ENCODE measurements around the gene PDIA3.

PDIA3 gene

DNA sequence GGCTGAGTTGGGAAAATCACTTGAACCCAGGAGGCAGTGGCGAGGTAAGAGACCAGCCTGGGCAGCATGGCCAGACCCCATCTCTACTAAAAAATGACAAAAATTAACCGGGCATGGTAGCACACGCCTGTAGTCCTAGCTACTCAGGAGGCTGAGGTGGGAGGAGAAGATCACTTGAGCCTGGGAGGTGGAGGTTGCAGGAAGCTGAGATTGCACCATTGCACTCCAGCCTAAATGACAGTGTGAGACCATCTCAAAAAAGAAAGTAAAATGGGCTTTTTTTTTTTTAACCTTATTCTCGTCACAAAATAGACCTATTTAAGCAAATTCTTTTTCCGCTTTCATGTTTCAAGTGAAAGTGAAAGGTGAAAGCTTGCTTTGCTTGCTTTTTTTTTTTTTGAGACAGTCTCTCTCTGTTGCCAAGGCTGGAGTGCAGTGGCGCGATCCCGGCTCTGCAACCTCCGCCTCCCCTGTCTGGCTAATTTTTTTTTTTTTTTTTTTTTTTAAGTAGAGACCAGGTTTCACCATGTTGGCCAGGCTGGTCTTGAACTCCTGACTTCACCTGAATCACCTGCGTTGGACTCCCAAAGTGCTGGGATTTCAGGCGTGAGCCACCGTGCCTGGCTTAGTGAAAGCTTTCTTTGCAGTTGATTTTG, 3.6 kb downstream of the PDIA3 start:
- Histone ChIP-seq H3K4me3 (ENCODE audit: low read depth, low read length) (no peak overlapping the region), H3K9me3 (ENCODE audit: control insufficient read depth, insufficient read depth, low read length) (no peaks in the 10 kb centered on the region), H3K9ac (ENCODE audit: low read depth, low read length) (no peak overlapping the region), H3K27ac (ENCODE audit: low read depth, low read length) (no peak overlapping the region), H3K4me1 (ENCODE audit: control insufficient read depth, insufficient read depth, low read length) (no peaks in the 10 kb centered on the region), H3K36me3 (ENCODE audit: control insufficient read depth, insufficient read depth, low read length) (peaks cover 51% of the 10 kb centered on the region), H3K27me3 (ENCODE audit: control insufficient read depth, insufficient read depth, low read length) (no peaks in the 10 kb centered on the region)

DNA sequence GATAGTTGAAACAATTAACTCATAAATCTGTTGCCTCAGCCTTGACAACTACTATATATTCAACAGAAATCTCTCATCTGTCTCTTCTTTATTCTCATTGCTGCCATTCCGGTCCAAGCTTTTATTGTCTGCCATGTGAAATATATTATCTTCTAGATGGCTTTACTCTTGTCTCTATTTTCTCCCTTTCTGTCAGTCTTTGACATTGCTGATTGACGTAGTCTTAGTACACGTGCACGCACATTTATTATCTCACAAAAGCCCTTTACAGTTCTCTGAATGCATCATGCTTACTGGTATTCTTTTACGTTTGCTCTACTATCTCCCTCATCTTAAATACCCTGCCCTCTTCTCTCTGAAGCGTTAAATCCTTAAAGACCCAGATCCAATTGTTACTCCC, 5.6 kb downstream of the PDIA3 start:
- Histone ChIP-seq H3K9me3 (ENCODE audit: control insufficient read depth, insufficient read depth, low read length) (no peaks in the 10 kb centered on the region), H3K36me3 (ENCODE audit: control insufficient read depth, insufficient read depth, low read length) (peaks cover 70% of the 10 kb centered on the region), H3K27ac (ENCODE audit: low read depth, low read length) (no peak overlapping the region), H3K27me3 (ENCODE audit: control insufficient read depth, insufficient read depth, low read length) (no peaks in the 10 kb centered on the region), H3K9ac (ENCODE audit: low read depth, low read length) (no peak overlapping the region), H3K4me3 (ENCODE audit: low read depth, low read length) (no peak overlapping the region), H3K4me1 (ENCODE audit: control insufficient read depth, insufficient read depth, low read length) (no peaks in the 10 kb centered on the region)

DNA sequence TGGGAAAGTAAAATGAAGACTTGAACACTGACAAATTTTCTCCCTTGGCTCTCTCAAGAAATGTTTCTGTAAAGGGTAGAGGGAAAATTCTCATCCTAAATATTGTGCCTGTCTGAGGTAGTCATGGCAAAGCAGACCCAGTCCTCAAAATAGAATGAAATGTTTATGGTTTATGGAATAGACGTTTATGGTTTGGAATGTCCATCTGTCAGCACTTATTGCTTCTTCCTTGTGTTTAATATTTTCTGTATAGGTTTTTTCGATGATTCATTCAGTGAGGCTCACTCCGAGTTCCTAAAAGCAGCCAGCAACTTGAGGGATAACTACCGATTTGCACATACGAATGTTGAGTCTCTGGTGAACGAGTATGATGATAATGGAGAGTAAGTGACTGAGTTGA, 16.6 kb downstream of the PDIA3 start:
- H3K27ac ChIP-seq (ENCODE audit: low read depth, low read length), result no peak overlapping the region
- H3K9me3 ChIP-seq (ENCODE audit: control insufficient read depth, insufficient read depth, low read length), result no peaks in the 10 kb centered on the region
- no peaks in the 10 kb centered on the region for H3K4me1 ChIP-seq (ENCODE audit: control insufficient read depth, insufficient read depth, low read length)
- H3K4me3 ChIP-seq (ENCODE audit: low read depth, low read length), result no peak overlapping the region
- H3K36me3 ChIP-seq (ENCODE audit: control insufficient read depth, insufficient read depth, low read length), result peaks cover 93% of the 10 kb centered on the region
- H3K9ac ChIP-seq (ENCODE audit: low read depth, low read length), result no peak overlapping the region
- H3K27me3 ChIP-seq (ENCODE audit: control insufficient read depth, insufficient read depth, low read length), result no peaks in the 10 kb centered on the region

DNA sequence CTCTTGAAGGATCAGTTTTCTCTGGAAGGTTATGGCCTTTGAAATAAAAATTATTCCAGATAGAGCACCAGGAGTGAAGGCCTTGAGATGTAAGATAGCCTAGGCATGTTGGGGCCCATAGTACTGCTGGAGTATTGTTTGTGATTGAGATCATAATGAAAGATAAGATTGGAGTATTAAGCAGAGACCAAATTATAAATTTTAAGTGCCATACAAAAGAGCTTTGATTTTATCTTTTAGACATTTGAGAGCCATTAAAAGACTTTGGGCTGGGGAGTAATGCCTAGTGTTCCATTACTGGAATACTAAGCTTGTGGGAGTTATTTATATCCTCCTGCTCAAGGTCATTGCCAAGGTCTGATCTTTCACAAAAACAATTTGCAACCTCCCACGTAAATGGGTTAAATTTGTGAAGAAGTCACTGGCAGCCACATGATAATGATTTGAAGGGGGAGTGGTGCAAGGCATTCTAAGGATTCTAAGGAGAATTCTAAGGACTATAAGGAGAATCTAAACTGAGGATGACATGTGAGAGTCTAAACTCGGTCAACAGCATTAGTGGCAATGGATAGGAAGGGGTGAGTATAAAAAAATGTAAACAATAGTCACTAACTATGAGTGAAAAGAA, 17.7 kb downstream of the PDIA3 start:
- Histone ChIP-seq H3K27me3 (ENCODE audit: control insufficient read depth, insufficient read depth, low read length) (no peaks in the 10 kb centered on the region), H3K4me1 (ENCODE audit: control insufficient read depth, insufficient read depth, low read length) (no peaks in the 10 kb centered on the region), H3K36me3 (ENCODE audit: control insufficient read depth, insufficient read depth, low read length) (peaks cover 93% of the 10 kb centered on the region), H3K27ac (ENCODE audit: low read depth, low read length) (no peak overlapping the region), H3K9ac (ENCODE audit: low read depth, low read length) (no peak overlapping the region), H3K9me3 (ENCODE audit: control insufficient read depth, insufficient read depth, low read length) (no peaks in the 10 kb centered on the region), H3K4me3 (ENCODE audit: low read depth, low read length) (no peak overlapping the region)

DNA sequence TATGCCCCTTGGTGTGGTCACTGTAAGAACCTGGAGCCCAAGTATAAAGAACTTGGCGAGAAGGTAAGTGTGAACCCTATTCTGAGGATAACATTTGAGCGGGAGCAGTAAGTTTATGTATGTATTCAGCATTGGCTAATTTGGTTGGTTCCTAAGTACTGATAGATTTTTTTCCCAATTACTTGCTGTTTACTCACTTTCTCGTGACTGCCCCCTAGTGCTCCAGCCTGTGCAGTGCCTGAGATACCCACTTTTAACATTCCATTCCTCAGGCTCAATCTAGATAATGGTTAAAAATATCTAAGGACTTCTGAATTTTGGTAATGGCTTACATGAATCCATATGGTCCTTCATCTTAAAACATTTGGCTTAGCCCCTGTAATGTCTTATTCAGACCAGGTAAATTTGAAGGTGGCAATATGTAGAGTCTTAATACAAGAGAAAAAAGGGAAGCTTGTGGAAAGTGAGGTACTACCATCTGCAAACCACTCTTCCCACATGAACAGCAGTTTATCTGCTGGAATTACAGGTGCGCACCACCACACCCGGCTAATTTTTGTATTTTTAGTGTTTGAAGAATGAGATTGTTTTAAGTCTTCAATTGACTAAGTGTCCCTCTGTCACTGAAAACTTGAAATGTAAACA, 23.5 kb downstream of the PDIA3 start:
- no peaks in the 10 kb centered on the region for H3K27me3 ChIP-seq (ENCODE audit: control insufficient read depth, insufficient read depth, low read length)
- no peak overlapping the region for H3K9ac ChIP-seq (ENCODE audit: low read depth, low read length)
- no peaks in the 10 kb centered on the region for H3K9me3 ChIP-seq (ENCODE audit: control insufficient read depth, insufficient read depth, low read length)
- H3K4me1 ChIP-seq (ENCODE audit: control insufficient read depth, insufficient read depth, low read length), result 0 out of 2 replicates have a peak, but pooled peaks cover 1% of the 10 kb centered on the region
- peaks cover 97% of the 10 kb centered on the region for H3K36me3 ChIP-seq (ENCODE audit: control insufficient read depth, insufficient read depth, low read length)
- no peak overlapping the region for H3K4me3 ChIP-seq (ENCODE audit: low read depth, low read length)
- H3K27ac ChIP-seq (ENCODE audit: low read depth, low read length), result no peak overlapping the region

DNA sequence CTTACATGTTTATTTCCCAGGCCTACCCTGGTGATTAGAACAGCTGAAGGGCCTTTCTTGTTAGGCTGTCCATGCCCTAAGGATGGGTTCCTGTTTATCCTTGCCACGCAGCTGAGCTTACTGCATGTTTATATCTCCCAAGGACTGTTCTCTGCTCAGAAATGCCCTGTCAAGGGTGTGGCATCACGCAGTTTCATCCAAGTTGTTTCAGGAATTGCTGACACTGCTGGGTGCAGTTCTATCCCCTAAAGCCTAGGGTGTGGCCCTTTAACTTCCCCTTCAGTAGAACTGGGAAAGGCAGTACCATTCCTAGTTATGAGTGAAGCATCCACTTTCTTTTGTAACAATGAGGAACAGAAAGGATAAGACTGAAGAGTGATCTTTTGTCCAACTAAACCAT, 25.6 kb downstream of the PDIA3 start:
- H3K9me3 ChIP-seq (ENCODE audit: control insufficient read depth, insufficient read depth, low read length), result no peaks in the 10 kb centered on the region

DNA sequence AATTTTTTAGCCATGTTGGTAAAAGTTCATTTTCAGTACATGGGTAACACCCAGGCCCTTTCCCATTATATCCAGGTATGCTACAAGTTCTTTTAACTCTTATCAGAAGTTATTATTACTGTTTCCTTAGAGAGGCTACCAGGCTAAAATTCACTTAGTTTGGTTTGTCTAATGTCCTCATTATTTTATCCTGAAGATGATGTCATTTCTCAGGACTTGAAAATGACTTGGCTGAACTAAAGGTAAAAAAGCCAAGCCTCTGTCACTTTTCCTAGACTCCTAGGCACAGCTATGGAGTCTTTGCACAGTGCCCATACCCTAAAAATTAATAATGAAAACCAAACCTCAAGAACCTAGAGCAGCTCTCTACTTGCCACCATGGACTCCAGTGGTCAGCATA, 26.4 kb downstream of the PDIA3 start:
- no peak overlapping the region for H3K9ac ChIP-seq (ENCODE audit: low read depth, low read length)
- H3K27ac ChIP-seq (ENCODE audit: low read depth, low read length), result no peak overlapping the region
- no peaks in the 10 kb centered on the region for H3K9me3 ChIP-seq (ENCODE audit: control insufficient read depth, insufficient read depth, low read length)
- peaks cover 68% of the 10 kb centered on the region for H3K36me3 ChIP-seq (ENCODE audit: control insufficient read depth, insufficient read depth, low read length)
- no peaks in the 10 kb centered on the region for H3K27me3 ChIP-seq (ENCODE audit: control insufficient read depth, insufficient read depth, low read length)
- H3K4me3 ChIP-seq (ENCODE audit: low read depth, low read length), result no peak overlapping the region
- H3K4me1 ChIP-seq (ENCODE audit: control insufficient read depth, insufficient read depth, low read length), result peaks cover 10% of the 10 kb centered on the region

More for the DNA sequence above, 25.6 kb downstream of the PDIA3 start:
- Histone ChIP-seq H3K27ac (ENCODE audit: low read depth, low read length) (no peak overlapping the region), H3K4me1 (ENCODE audit: control insufficient read depth, insufficient read depth, low read length) (peaks cover 8% of the 10 kb centered on the region), H3K9ac (ENCODE audit: low read depth, low read length) (no peak overlapping the region), H3K4me3 (ENCODE audit: low read depth, low read length) (no peak overlapping the region), H3K36me3 (ENCODE audit: control insufficient read depth, insufficient read depth, low read length) (peaks cover 76% of the 10 kb centered on the region), H3K27me3 (ENCODE audit: control insufficient read depth, insufficient read depth, low read length) (no peaks in the 10 kb centered on the region)

DNA sequence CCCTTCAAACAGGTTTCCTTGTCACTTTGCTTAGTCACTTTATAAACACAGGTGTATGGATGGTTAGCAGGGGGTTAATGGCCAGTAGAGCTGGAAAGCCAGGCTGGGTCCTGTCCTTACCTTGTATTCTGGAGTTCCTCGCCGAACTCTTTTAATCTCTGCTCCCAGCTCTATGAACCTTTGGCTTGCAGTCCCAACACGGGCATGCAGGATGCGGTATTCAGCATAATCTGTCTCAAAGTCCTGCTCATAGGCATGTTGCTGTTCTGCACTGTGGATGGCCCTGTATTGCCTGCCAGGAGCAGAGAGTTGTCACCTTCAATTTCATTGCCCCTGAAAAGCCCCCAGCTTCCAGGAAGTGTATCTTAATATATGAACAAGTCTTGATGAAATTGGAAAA, 27.8 kb downstream of the PDIA3 start:
- Histone ChIP-seq H3K4me1 (ENCODE audit: control insufficient read depth, insufficient read depth, low read length) (peaks cover 10% of the 10 kb centered on the region), H3K9me3 (ENCODE audit: control insufficient read depth, insufficient read depth, low read length) (no peaks in the 10 kb centered on the region), H3K9ac (ENCODE audit: low read depth, low read length) (no peak overlapping the region), H3K27me3 (ENCODE audit: control insufficient read depth, insufficient read depth, low read length) (no peaks in the 10 kb centered on the region), H3K27ac (ENCODE audit: low read depth, low read length) (no peak overlapping the region), H3K36me3 (ENCODE audit: control insufficient read depth, insufficient read depth, low read length) (peaks cover 54% of the 10 kb centered on the region), H3K4me3 (ENCODE audit: low read depth, low read length) (no peak overlapping the region)

DNA sequence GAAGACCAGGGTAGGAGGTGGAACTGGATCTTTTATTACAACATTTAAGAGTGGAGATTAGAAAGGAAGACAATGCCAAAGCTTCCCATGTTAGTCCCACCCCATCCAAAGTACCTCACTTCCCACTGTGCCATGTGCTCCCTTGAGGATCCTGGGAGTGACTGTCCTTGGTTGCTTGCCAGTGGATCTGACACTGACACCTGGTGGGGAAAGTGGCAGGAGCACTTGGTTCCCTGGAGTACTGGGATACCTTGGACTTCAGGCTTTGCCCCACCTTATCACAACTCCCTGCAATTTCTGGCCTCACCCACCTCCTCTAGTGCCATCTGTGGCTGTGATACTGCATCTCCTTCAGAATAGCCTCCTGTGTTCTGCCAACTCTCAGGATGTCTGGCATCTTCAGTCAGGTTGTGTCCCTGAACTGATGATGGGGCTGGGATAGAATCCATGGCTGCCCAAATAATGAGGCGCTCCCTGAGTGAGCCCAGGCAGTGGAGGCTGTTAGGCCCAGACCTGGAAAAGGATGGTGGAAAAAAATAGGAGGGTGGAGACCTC, 29.2 kb downstream of the PDIA3 start:
- Histone ChIP-seq H3K27me3 (ENCODE audit: control insufficient read depth, insufficient read depth, low read length) (no peaks in the 10 kb centered on the region), H3K4me3 (ENCODE audit: low read depth, low read length) (peak overlapping the region; percentile 86), H3K9me3 (ENCODE audit: control insufficient read depth, insufficient read depth, low read length) (no peaks in the 10 kb centered on the region), H3K36me3 (ENCODE audit: control insufficient read depth, insufficient read depth, low read length) (peaks cover 39% of the 10 kb centered on the region), H3K27ac (ENCODE audit: low read depth, low read length) (no peak overlapping the region), H3K9ac (ENCODE audit: low read depth, low read length) (no peak overlapping the region), H3K4me1 (ENCODE audit: control insufficient read depth, insufficient read depth, low read length) (peaks cover 10% of the 10 kb centered on the region)

DNA sequence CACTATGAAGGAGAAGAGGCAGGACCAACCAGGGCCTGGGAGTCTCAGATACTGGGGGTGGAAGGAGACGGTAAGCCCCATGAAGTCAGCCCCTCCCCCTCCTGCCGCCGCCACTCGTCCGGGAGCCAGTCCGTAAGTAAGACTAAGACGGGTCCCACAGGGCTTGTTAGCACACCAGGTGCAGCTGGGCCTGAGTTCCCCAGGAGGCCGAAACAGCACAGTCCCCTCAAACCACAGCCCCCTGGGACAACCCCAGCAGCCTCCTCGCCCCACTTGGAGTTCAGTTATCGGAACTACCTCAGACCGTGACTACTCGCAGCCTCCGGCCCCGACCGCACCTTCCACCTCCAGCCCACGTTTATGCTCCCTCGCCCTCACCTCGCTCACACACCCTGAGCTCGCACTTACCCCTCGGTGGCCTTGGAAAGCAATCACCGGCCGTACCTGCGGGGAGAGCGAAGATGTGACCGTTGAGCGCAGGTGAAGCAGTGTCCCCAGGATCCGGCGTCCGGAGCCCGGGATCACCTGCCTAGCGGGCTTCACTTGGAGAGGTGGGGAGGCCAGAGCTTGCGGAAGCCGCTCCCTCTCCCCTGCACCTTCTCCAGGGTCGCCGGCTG, 30.0 kb downstream of the PDIA3 start:
- Histone ChIP-seq H3K27ac (ENCODE audit: low read depth, low read length) (peak overlapping the region; percentile 2), H3K36me3 (ENCODE audit: control insufficient read depth, insufficient read depth, low read length) (peaks cover 32% of the 10 kb centered on the region), H3K9me3 (ENCODE audit: control insufficient read depth, insufficient read depth, low read length) (no peaks in the 10 kb centered on the region), H3K27me3 (ENCODE audit: control insufficient read depth, insufficient read depth, low read length) (no peaks in the 10 kb centered on the region), H3K4me3 (ENCODE audit: low read depth, low read length) (peak overlapping the region; percentile 86), H3K4me1 (ENCODE audit: control insufficient read depth, insufficient read depth, low read length) (peaks cover 10% of the 10 kb centered on the region), H3K9ac (ENCODE audit: low read depth, low read length) (peak overlapping the region; percentile 55; the same call in 1 of the 2 replicates)
